GM18526 (cell line): ENCODE results near the gene USP34.

Experiments used
- POLR2A ChIP-seq: IDR thresholded peaks from 3 replicates; pipeline ENCODE4 v1.6.1; 2011; ENCODE audit not compliant: insufficient read length; ENCODE audit errors: extremely low read depth

USP34 gene

GRCh38 chr2:61436092-61436491, 34.8 kb downstream of the USP34 start:
- TF ChIP-seq POLR2A: no peak

- no peak for TF ChIP-seq POLR2A
Measured at GRCh38 chr2:61435291-61435690, 35.6 kb downstream of the USP34 start.

GRCh38 chr2:61434314-61434713, 36.6 kb downstream of the USP34 start:
- TF ChIP-seq POLR2A: no peak

- no peak for TF ChIP-seq POLR2A
Measured at GRCh38 chr2:61433606-61434005, 37.3 kb downstream of the USP34 start.

- TF ChIP-seq POLR2A: no peak
Measured at GRCh38 chr2:61432990-61433389, 37.9 kb downstream of the USP34 start.

- TF ChIP-seq POLR2A: no peak
Measured at GRCh38 chr2:61431345-61431744, 39.5 kb downstream of the USP34 start.

GRCh38 chr2:61426267-61426897, 44.5 kb downstream of the USP34 start:
- TF ChIP-seq POLR2A: no peak

GRCh38 chr2:61425605-61426155, 45.2 kb downstream of the USP34 start:
- TF ChIP-seq POLR2A: no peak

- no peak for TF ChIP-seq POLR2A
Measured at GRCh38 chr2:61423714-61424113, 47.2 kb downstream of the USP34 start.

- TF ChIP-seq POLR2A: no peak
Measured at GRCh38 chr2:61421611-61422010, 49.3 kb downstream of the USP34 start.

- TF ChIP-seq POLR2A: no peak
Measured at GRCh38 chr2:61420991-61421544, 49.8 kb downstream of the USP34 start.

GRCh38 chr2:61419570-61419969, 51.3 kb downstream of the USP34 start:
- TF ChIP-seq POLR2A: no peak

GRCh38 chr2:61419129-61419528, 51.8 kb downstream of the USP34 start:
- no peak for TF ChIP-seq POLR2A

GRCh38 chr2:61416871-61417645, 53.8 kb downstream of the USP34 start:
- TF ChIP-seq POLR2A: no peak

GRCh38 chr2:61415265-61415664, 55.6 kb downstream of the USP34 start:
- no peak for TF ChIP-seq POLR2A

- TF ChIP-seq POLR2A: no peak
Measured at GRCh38 chr2:61414674-61415073, 56.2 kb downstream of the USP34 start.
